ENCODE data around the gene DNAJC1.
"Not testable (repeated sequence)": the region's sequence is repeated elsewhere in the genome, so short reads cannot be mapped to it uniquely, and the experiment has no call there.

DNAJC1 gene

GRCh38 chr10:21894648-21895342 lies 108.7 kb downstream of the DNAJC1 start:
- DNase-seq: no peak

GRCh38 chr10:21891439-21891838 lies 112.1 kb downstream of the DNAJC1 start:
- DNase-seq: no peak

GRCh38 chr10:21889477-21890275 lies 113.9 kb downstream of the DNAJC1 start:
- no peak for DNase-seq

GRCh38 chr10:21888959-21889358 lies 114.6 kb downstream of the DNAJC1 start:
- DNase-seq: peak; percentile 7

- no peak for DNase-seq
These were observed 117.6 kb downstream of the DNAJC1 start for GRCh38 chr10:21885940-21886339.

- no peak for DNase-seq
These were observed 130.3 kb downstream of the DNAJC1 start for GRCh38 chr10:21873198-21873597.

- not testable (repeated sequence) for DNase-seq
These were observed 130.8 kb downstream of the DNAJC1 start for GRCh38 chr10:21872771-21873170.

GRCh38 chr10:21870849-21871248 lies 132.7 kb downstream of the DNAJC1 start:
- no peak for DNase-seq

GRCh38 chr10:21869087-21869486 lies 134.4 kb downstream of the DNAJC1 start:
- DNase-seq: not testable (repeated sequence)

GRCh38 chr10:21860718-21861117 lies 142.8 kb downstream of the DNAJC1 start:
- DNase-seq: peak; percentile 75

GRCh38 chr10:21858455-21858854 lies 145.1 kb downstream of the DNAJC1 start:
- DNase-seq: no peak

- no peak for DNase-seq
These were observed 153.9 kb downstream of the DNAJC1 start for GRCh38 chr10:21849607-21850006.

GRCh38 chr10:21843645-21844044 lies 159.9 kb downstream of the DNAJC1 start:
- DNase-seq: no peak

GRCh38 chr10:21841273-21841672 lies 162.3 kb downstream of the DNAJC1 start:
- DNase-seq: not testable (repeated sequence)

- not testable (repeated sequence) for DNase-seq
These were observed 166.0 kb downstream of the DNAJC1 start for GRCh38 chr10:21837487-21837886.

- DNase-seq: not testable (repeated sequence)
These were observed 169.0 kb downstream of the DNAJC1 start for GRCh38 chr10:21834574-21834973.

GRCh38 chr10:21832821-21833130 lies 170.8 kb downstream of the DNAJC1 start:
- no peak for DNase-seq

- DNase-seq: no peak
These were observed 171.3 kb downstream of the DNAJC1 start for GRCh38 chr10:21831986-21832820.

GRCh38 chr10:21830037-21830436 lies 173.5 kb downstream of the DNAJC1 start:
- DNase-seq: no peak

GRCh38 chr10:21827308-21827707 lies 176.2 kb downstream of the DNAJC1 start:
- DNase-seq: no peak

- DNase-seq: no peak
These were observed 176.8 kb downstream of the DNAJC1 start for GRCh38 chr10:21826725-21827124.

- no peak for DNase-seq
These were observed 178.2 kb downstream of the DNAJC1 start for GRCh38 chr10:21825345-21825744.

- DNase-seq: no peak
These were observed 179.1 kb downstream of the DNAJC1 start for GRCh38 chr10:21824409-21824808.

- no peak for DNase-seq
These were observed 179.9 kb downstream of the DNAJC1 start for GRCh38 chr10:21823617-21824016.

All from MV-4-11 (cell line).